ENCODE measurements around the gene MYLIP.

MYLIP gene

DNA sequence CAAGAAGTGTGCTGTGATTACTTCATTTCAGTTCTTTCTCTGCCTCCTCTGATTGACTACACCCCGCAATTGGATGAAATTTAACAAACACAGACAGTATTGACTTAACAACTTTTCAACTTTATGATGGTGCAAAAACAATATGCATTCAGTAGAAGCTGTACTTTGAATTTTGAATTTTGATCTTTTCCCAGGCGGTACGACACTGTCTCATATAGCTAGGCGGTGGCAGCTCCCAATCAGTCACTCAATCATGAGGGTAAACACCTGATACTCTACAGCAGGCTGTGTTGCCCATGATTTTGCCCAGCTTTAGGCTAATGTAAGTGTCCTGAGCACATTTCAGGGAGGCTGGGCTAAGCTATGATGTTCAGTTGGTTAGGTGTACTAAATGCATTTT lies 47.6 kb upstream of the MYLIP start:
- no peak for TF ChIP-seq EZH2phosphoT487 (IDR thresholded peaks at IDR 0.05; ENCODE audit: borderline replicate concordance)
- TF ChIP-seq, protein P1, sequence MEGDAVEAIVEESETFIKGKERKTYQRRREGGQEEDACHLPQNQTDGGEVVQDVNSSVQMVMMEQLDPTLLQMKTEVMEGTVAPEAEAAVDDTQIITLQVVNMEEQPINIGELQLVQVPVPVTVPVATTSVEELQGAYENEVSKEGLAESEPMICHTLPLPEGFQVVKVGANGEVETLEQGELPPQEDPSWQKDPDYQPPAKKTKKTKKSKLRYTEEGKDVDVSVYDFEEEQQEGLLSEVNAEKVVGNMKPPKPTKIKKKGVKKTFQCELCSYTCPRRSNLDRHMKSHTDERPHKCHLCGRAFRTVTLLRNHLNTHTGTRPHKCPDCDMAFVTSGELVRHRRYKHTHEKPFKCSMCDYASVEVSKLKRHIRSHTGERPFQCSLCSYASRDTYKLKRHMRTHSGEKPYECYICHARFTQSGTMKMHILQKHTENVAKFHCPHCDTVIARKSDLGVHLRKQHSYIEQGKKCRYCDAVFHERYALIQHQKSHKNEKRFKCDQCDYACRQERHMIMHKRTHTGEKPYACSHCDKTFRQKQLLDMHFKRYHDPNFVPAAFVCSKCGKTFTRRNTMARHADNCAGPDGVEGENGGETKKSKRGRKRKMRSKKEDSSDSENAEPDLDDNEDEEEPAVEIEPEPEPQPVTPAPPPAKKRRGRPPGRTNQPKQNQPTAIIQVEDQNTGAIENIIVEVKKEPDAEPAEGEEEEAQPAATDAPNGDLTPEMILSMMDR (conservative IDR thresholded peaks at IDR 0.05; ENCODE audit: low read length) = no peak
- no peaks in the 10 kb centered on the region for H3K27me3 ChIP-seq (ENCODE audit: insufficient read depth, low read length, poor library complexity, severe bottlenecking)

DNA sequence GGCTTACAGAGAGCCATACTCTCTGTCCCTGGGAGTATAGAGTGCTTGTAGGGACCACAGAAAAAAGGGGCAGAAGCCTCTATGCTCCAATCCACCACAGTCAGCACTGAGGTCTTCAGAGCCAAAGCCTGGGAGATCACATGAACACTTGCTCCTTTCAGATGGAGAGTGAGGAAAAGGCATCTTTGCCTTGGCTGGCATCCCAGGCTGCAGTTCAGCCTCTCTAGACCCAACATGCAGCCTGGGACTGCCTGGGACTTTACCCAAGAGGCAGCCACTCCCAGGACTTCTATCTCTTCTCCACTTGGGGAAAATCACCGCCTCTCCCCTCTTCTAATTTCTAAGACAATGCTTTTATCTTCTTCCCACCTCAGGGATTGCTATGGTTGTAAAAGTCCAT lies 46.5 kb upstream of the MYLIP start:
- Histone ChIP-seq H3K4me3 (ENCODE audit: low read length, poor library complexity, severe bottlenecking) (no peak overlapping the region), H3K9ac (ENCODE audit: low read depth, low read length, poor library complexity, severe bottlenecking) (no peak overlapping the region), H3K4me1 (ENCODE audit: insufficient read depth, low read length, poor library complexity, severe bottlenecking) (no peaks in the 10 kb centered on the region), H2AFZ (ENCODE audit: low read length) (no peak overlapping the region), H3K36me3 (ENCODE audit: insufficient read depth, low read length) (no peaks in the 10 kb centered on the region), H3K79me2 (ENCODE audit: insufficient read depth, low read length) (no peaks in the 10 kb centered on the region), H3K9me2 (replicated peaks; ENCODE audit: low read depth, low read length) (no peaks in the 10 kb centered on the region), H3K4me2 (ENCODE audit: low read depth, low read length, poor library complexity, severe bottlenecking) (no peak overlapping the region), H3K27me3 (ENCODE audit: insufficient read depth, low read length, poor library complexity, severe bottlenecking) (no peaks in the 10 kb centered on the region), H3F3A (ENCODE audit: low read depth) (no peaks in the 10 kb centered on the region), H4K20me1 (ENCODE audit: insufficient read depth, low read length, poor library complexity, severe bottlenecking) (no peaks in the 10 kb centered on the region), H3K9me3 (ENCODE audit: insufficient read depth, low read depth, low read length) (no peaks in the 10 kb centered on the region)
- TF ChIP-seq, protein P1 (conservative IDR thresholded peaks at IDR 0.05; ENCODE audit: low read length) = no peak

More for the DNA sequence above, 47.6 kb upstream of the MYLIP start:
- H3K79me2 ChIP-seq (ENCODE audit: insufficient read depth, low read length) = no peaks in the 10 kb centered on the region
- no peaks in the 10 kb centered on the region for H3K9me3 ChIP-seq (ENCODE audit: insufficient read depth, low read depth, low read length)
- H3K36me3 ChIP-seq (ENCODE audit: insufficient read depth, low read length) = no peaks in the 10 kb centered on the region
- no peak overlapping the region for H2AFZ ChIP-seq (ENCODE audit: low read length)
- no peak overlapping the region for H3K9ac ChIP-seq (ENCODE audit: low read depth, low read length, poor library complexity, severe bottlenecking)
- H3F3A ChIP-seq (ENCODE audit: low read depth) = no peaks in the 10 kb centered on the region
- H4K20me1 ChIP-seq (ENCODE audit: insufficient read depth, low read length, poor library complexity, severe bottlenecking) = no peaks in the 10 kb centered on the region
- no peak overlapping the region for H3K4me2 ChIP-seq (ENCODE audit: low read depth, low read length, poor library complexity, severe bottlenecking)
- H3K4me3 ChIP-seq (ENCODE audit: low read length, poor library complexity, severe bottlenecking) = no peak overlapping the region
- H3K4me1 ChIP-seq (ENCODE audit: insufficient read depth, low read length, poor library complexity, severe bottlenecking) = no peaks in the 10 kb centered on the region
- no peaks in the 10 kb centered on the region for H3K9me2 ChIP-seq (replicated peaks; ENCODE audit: low read depth, low read length)

DNA sequence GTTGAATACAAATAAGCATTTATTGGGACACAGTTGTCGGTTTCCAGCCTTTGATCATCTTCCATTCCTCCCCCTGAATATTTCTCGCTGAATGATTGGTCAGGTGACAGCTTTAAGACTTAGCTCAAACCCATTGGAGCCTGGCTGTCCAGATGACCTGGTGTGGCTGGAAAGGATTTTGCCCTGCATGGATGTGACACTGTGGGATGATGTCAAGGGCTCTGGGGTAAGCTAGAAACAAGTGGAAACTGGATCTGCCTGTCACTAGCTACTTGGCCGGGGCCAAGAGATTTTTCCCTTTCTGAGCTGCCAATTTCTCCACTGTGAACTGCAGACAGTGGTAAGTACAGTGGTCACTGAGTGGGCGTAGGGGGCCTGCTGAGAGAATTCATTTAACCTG lies 41.9 kb upstream of the MYLIP start:
- Histone ChIP-seq H3K9me2 (replicated peaks; ENCODE audit: low read depth, low read length) (no peaks in the 10 kb centered on the region), H3K4me2 (ENCODE audit: low read depth, low read length, poor library complexity, severe bottlenecking) (no peak overlapping the region), H3K27me3 (ENCODE audit: insufficient read depth, low read length, poor library complexity, severe bottlenecking) (no peaks in the 10 kb centered on the region), H3K36me3 (ENCODE audit: insufficient read depth, low read length) (no peaks in the 10 kb centered on the region), H2AFZ (ENCODE audit: low read length) (no peak overlapping the region), H3K9me3 (ENCODE audit: insufficient read depth, low read depth, low read length) (no peaks in the 10 kb centered on the region), H3K4me1 (ENCODE audit: insufficient read depth, low read length, poor library complexity, severe bottlenecking) (no peaks in the 10 kb centered on the region), H4K20me1 (ENCODE audit: insufficient read depth, low read length, poor library complexity, severe bottlenecking) (no peaks in the 10 kb centered on the region), H3K4me3 (ENCODE audit: low read length, poor library complexity, severe bottlenecking) (no peak overlapping the region), H3K9ac (ENCODE audit: low read depth, low read length, poor library complexity, severe bottlenecking) (no peak overlapping the region), H3K79me2 (ENCODE audit: insufficient read depth, low read length) (no peaks in the 10 kb centered on the region), H3F3A (ENCODE audit: low read depth) (no peaks in the 10 kb centered on the region)
- no peak for TF ChIP-seq EZH2phosphoT487 (IDR thresholded peaks at IDR 0.05; ENCODE audit: borderline replicate concordance)
- TF ChIP-seq, protein P1 (conservative IDR thresholded peaks at IDR 0.05; ENCODE audit: low read length) = no peak

Measured in Loucy (cell line).